Measurements from ENCODE around the gene RASSF3.

The RASSF3 gene

DNA sequence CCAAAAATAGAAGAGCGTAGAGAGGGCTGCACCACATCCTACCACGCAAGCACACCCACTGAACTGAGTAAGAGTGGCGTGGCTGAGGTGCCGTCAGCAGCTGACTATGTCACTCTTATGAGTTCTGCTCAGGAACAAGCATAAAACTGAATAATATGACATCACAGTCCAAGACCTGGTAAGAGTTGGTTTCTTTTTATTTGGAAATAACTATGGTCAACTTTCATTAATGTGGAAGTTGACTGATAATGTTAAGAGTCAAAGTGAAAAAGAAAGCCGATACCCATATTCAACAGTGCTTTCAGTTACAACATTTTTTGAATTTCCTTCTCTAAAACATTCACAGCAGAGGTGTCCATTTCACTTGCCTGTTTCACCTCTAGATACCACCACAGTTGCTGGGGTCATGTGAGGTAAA, 104.3 kb downstream of the RASSF3 start:
- Histone ChIP-seq H3K27me3 (ENCODE audit: insufficient read depth, low read length) (no peaks in the 10 kb centered on the region), H3K4me1 (ENCODE audit: insufficient read depth, low read length, severe bottlenecking) (no peaks in the 10 kb centered on the region), H3K4me3 (ENCODE audit: low read depth, low read length, poor library complexity, severe bottlenecking) (no peak overlapping the region), H4K20me1 (ENCODE audit: insufficient read depth, low read length) (no peaks in the 10 kb centered on the region), H3K9me3 (ENCODE audit: low read length) (no peaks in the 10 kb centered on the region), H3K9ac (ENCODE audit: low read length) (no peak overlapping the region), H3K4me2 (ENCODE audit: low read length) (no peak overlapping the region), H2AFZ (ENCODE audit: low read length) (no peak overlapping the region), H3K79me2 (ENCODE audit: insufficient read depth, low read length) (no peaks in the 10 kb centered on the region), H3F3A (ENCODE audit: insufficient read depth, low read length) (no peaks in the 10 kb centered on the region), H3K9me2 (ENCODE audit: low read depth, low read length) (no peaks in the 10 kb centered on the region), H3K36me3 (ENCODE audit: insufficient read depth, low read length) (peaks cover 14% of the 10 kb centered on the region; the same call in 1 of the 2 replicates), H3K27ac (ENCODE audit: low read depth, low read length, poor library complexity, severe bottlenecking) (no peak overlapping the region)
- TF ChIP-seq EZH2 (IDR thresholded peaks at IDR 0.05; ENCODE audit: borderline replicate concordance, low read length): no peak
- TF ChIP-seq, protein P1, sequence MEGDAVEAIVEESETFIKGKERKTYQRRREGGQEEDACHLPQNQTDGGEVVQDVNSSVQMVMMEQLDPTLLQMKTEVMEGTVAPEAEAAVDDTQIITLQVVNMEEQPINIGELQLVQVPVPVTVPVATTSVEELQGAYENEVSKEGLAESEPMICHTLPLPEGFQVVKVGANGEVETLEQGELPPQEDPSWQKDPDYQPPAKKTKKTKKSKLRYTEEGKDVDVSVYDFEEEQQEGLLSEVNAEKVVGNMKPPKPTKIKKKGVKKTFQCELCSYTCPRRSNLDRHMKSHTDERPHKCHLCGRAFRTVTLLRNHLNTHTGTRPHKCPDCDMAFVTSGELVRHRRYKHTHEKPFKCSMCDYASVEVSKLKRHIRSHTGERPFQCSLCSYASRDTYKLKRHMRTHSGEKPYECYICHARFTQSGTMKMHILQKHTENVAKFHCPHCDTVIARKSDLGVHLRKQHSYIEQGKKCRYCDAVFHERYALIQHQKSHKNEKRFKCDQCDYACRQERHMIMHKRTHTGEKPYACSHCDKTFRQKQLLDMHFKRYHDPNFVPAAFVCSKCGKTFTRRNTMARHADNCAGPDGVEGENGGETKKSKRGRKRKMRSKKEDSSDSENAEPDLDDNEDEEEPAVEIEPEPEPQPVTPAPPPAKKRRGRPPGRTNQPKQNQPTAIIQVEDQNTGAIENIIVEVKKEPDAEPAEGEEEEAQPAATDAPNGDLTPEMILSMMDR (IDR thresholded peaks at IDR 0.05; ENCODE audit: low read length): no peak

DNA sequence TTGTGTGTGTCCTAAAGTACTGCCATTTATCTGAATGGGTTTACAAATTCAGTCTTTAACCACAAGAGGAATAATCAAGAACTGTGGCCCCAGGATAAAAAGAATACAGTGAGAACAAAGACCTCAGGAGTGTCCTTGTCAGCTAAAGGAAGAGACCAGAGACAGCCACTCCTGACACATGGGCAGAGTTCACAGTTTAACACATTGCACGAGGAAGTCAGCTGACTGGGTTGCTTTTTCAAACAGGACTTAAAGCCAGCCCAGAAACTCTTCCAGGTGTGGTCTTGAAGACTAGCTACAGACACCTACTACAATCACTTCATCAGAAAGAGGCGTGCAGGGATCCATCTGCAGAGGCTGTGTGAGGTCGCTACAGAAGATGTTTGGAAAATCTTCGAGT, 106.1 kb downstream of the RASSF3 start:
- H3F3A ChIP-seq (ENCODE audit: insufficient read depth, low read length): no peaks in the 10 kb centered on the region
- H3K4me2 ChIP-seq (ENCODE audit: low read length): no peak overlapping the region
- H3K36me3 ChIP-seq (ENCODE audit: insufficient read depth, low read length): peaks cover 20% of the 10 kb centered on the region; the same call in 1 of the 2 replicates
- no peak overlapping the region for H3K27ac ChIP-seq (ENCODE audit: low read depth, low read length, poor library complexity, severe bottlenecking)
- no peaks in the 10 kb centered on the region for H3K9me3 ChIP-seq (ENCODE audit: low read length)
- H3K9ac ChIP-seq (ENCODE audit: low read length): no peak overlapping the region
- TF ChIP-seq, protein P1 (IDR thresholded peaks at IDR 0.05; ENCODE audit: low read length): no peak
- TF ChIP-seq EZH2 (IDR thresholded peaks at IDR 0.05; ENCODE audit: borderline replicate concordance, low read length): no peak
- no peaks in the 10 kb centered on the region for H4K20me1 ChIP-seq (ENCODE audit: insufficient read depth, low read length)
- H3K27me3 ChIP-seq (ENCODE audit: insufficient read depth, low read length): no peaks in the 10 kb centered on the region
- H3K4me1 ChIP-seq (ENCODE audit: insufficient read depth, low read length, severe bottlenecking): no peaks in the 10 kb centered on the region
- H3K79me2 ChIP-seq (ENCODE audit: insufficient read depth, low read length): no peaks in the 10 kb centered on the region
- H3K9me2 ChIP-seq (ENCODE audit: low read depth, low read length): no peaks in the 10 kb centered on the region
- H3K4me3 ChIP-seq (ENCODE audit: low read depth, low read length, poor library complexity, severe bottlenecking): no peak overlapping the region
- no peak overlapping the region for H2AFZ ChIP-seq (ENCODE audit: low read length)

GRCh38 chr12:64716839-64717455, 106.7 kb downstream of the RASSF3 start:
- Histone ChIP-seq H3F3A (ENCODE audit: insufficient read depth, low read length) (no peaks in the 10 kb centered on the region), H3K4me3 (ENCODE audit: low read depth, low read length, poor library complexity, severe bottlenecking) (no peak overlapping the region), H4K20me1 (ENCODE audit: insufficient read depth, low read length) (no peaks in the 10 kb centered on the region), H3K79me2 (ENCODE audit: insufficient read depth, low read length) (no peaks in the 10 kb centered on the region), H3K27ac (ENCODE audit: low read depth, low read length, poor library complexity, severe bottlenecking) (no peak overlapping the region), H3K4me1 (ENCODE audit: insufficient read depth, low read length, severe bottlenecking) (no peaks in the 10 kb centered on the region), H3K36me3 (ENCODE audit: insufficient read depth, low read length) (peaks cover 25% of the 10 kb centered on the region; the same call in 1 of the 2 replicates), H3K9me2 (ENCODE audit: low read depth, low read length) (no peaks in the 10 kb centered on the region), H3K4me2 (ENCODE audit: low read length) (no peak overlapping the region), H3K9ac (ENCODE audit: low read length) (no peak overlapping the region), H2AFZ (ENCODE audit: low read length) (no peak overlapping the region), H3K9me3 (ENCODE audit: low read length) (no peaks in the 10 kb centered on the region), H3K27me3 (ENCODE audit: insufficient read depth, low read length) (no peaks in the 10 kb centered on the region)
- no peak for TF ChIP-seq EZH2 (IDR thresholded peaks at IDR 0.05; ENCODE audit: borderline replicate concordance, low read length)

GRCh38 chr12:64718649-64719048, 108.4 kb downstream of the RASSF3 start:
- H3K27ac ChIP-seq (ENCODE audit: low read depth, low read length, poor library complexity, severe bottlenecking): no peak overlapping the region
- no peak for TF ChIP-seq EZH2 (IDR thresholded peaks at IDR 0.05; ENCODE audit: borderline replicate concordance, low read length)
- TF ChIP-seq, protein P1 (IDR thresholded peaks at IDR 0.05; ENCODE audit: low read length): no peak
- no peak overlapping the region for H3K4me3 ChIP-seq (ENCODE audit: low read depth, low read length, poor library complexity, severe bottlenecking)
- H3K27me3 ChIP-seq (ENCODE audit: insufficient read depth, low read length): no peaks in the 10 kb centered on the region
- H3F3A ChIP-seq (ENCODE audit: insufficient read depth, low read length): no peaks in the 10 kb centered on the region
- H2AFZ ChIP-seq (ENCODE audit: low read length): no peak overlapping the region
- peaks cover 35% of the 10 kb centered on the region; the same call in 1 of the 2 replicates for H3K36me3 ChIP-seq (ENCODE audit: insufficient read depth, low read length)
- H3K9ac ChIP-seq (ENCODE audit: low read length): no peak overlapping the region
- no peaks in the 10 kb centered on the region for H3K9me2 ChIP-seq (ENCODE audit: low read depth, low read length)
- no peak overlapping the region for H3K4me2 ChIP-seq (ENCODE audit: low read length)
- H3K9me3 ChIP-seq (ENCODE audit: low read length): no peaks in the 10 kb centered on the region
- H4K20me1 ChIP-seq (ENCODE audit: insufficient read depth, low read length): no peaks in the 10 kb centered on the region
- H3K79me2 ChIP-seq (ENCODE audit: insufficient read depth, low read length): no peaks in the 10 kb centered on the region
- H3K4me1 ChIP-seq (ENCODE audit: insufficient read depth, low read length, severe bottlenecking): no peaks in the 10 kb centered on the region
